Gastroesophageal sphincter (tissue), 4 donors: Measurements from ENCODE around the gene CD177. TPM values are rescaled to one million over a fixed set of nuclear protein-coding genes. Genes with fewer than 3 reads are reported as not detected.

Experiments used
- ATAC-seq: fragments of 150-250 bp; one replicate; pipeline ENCODE4 v1.9.1; 2016; ENCODE audit warnings: mild to moderate bottlenecking, moderate library complexity
- H3K27ac ChIP-seq, 4 donors: fragments of 200-600 bp; sonication (generic) in 3 of 4; 1 replicate in 3 of 4; 2 replicates in 1 of 4; pipeline ENCODE4 v1.5.1; 2016 to 2019
- H3K27me3 ChIP-seq: fragments of 200-600 bp; sonication (generic); one replicate; pipeline ENCODE4 v1.5.1; 2019
- H3K36me3 ChIP-seq, 2 donors: fragments of 200-600 bp; sonication (generic); one replicate each; pipeline ENCODE4 v1.5.1; 2019; ENCODE audit warnings: control low read depth in 1 of 2
- H3K4me1 ChIP-seq, 3 donors: fragments of 200-600 bp; sonication (generic); 1 replicate in 2 of 3; 2 replicates in 1 of 3; pipeline ENCODE4 v1.5.1; 2016 to 2019; ENCODE audit warnings: control low read depth in 2 of 3
- H3K4me3 ChIP-seq, 2 donors: fragments of 200-600 bp; sonication (generic); one replicate each; pipeline ENCODE4 v1.5.1; 2019; ENCODE audit warnings: mild to moderate bottlenecking in 1 of 2, moderate library complexity in 1 of 2
- H3K9me3 ChIP-seq, 3 donors: fragments of 200-600 bp; sonication (generic); one replicate each; pipeline ENCODE4 v1.5.1; 2017 to 2019; ENCODE audit warnings: control low read depth in 2 of 3
- CTCF ChIP-seq, 4 experiments: fragments of 200-600 bp in 2 of 4; fragments of 450-650 bp in 2 of 4; sonication (generic) in 1 of 4; IDR thresholded peaks; one replicate each; pipeline ENCODE4 v1.5.1; 2017 to 2019; ENCODE audit warnings: antibody characterized with exemption in 4 of 4, mild to moderate bottlenecking in 2 of 4, moderate library complexity in 2 of 4
- EP300 ChIP-seq: sonication (generic); formaldehyde crosslinking; IDR thresholded peaks from one replicate; pipeline ENCODE4 v1.6.1; 2017; ENCODE audit warnings: antibody characterized with exemption, mild to moderate bottlenecking
- POLR2A ChIP-seq, 2 donors: fragments of 450-650 bp; IDR thresholded peaks; one replicate each; pipeline ENCODE4 v1.6.1; 2017; ENCODE audit warnings: antibody characterized with exemption in 2 of 2, mild to moderate bottlenecking in 2 of 2, moderate library complexity in 1 of 2
- POLR2AphosphoS5 ChIP-seq: sonication (generic); formaldehyde crosslinking; IDR thresholded peaks from one replicate; pipeline ENCODE4 v1.6.1; 2017; ENCODE audit warnings: antibody characterized with exemption
- WGBS, 2 donors: methylation state at CpG; one replicate each; pipeline ENCODE4 v1.1.5; 2018; ENCODE audit warnings: low coverage in 1 of 2; 5-methylcytosine and 5-hydroxymethylcytosine counted together
- total RNA-seq, 4 donors: library from RNA; depleted of rRNA; stranded (reverse); fragments of >200 nt; gene quantifications; one replicate each; pipeline ENCODE4 v1.1.0, GENCODE V29; 2016

CD177 gene
- total RNA-seq, 4 donors from 2014 or later = 0.15 to 1.8 (median 0.69) TPM

- Histone ChIP-seq H3K4me1 (no peaks in the 10 kb centered on the region), H3K9me3 (no peaks in the 10 kb centered on the region), H3K4me3 (no peak overlapping the region), H3K36me3 (no peaks in the 10 kb centered on the region), H3K27ac (no peak overlapping the region), H3K27me3 (peaks cover 23% of the 10 kb centered on the region)
- ATAC-seq = no peak
- WGBS, 2 donors = 93 to 94% methylated on average over 3 to 6 of the region's 24 CpGs
- TF ChIP-seq POLR2A (IDR thresholded peaks at IDR 0.05) = no peak
- TF ChIP-seq POLR2AphosphoS5 = no peak
- TF ChIP-seq CTCF (IDR thresholded peaks at IDR 0.05) = no peak
- no peak for TF ChIP-seq EP300
These were observed 52.8 kb downstream of the CD177 start for GRCh38 chr19:43406297-43406696.

- no peak for TF ChIP-seq CTCF (IDR thresholded peaks at IDR 0.05)
- no peak for TF ChIP-seq POLR2AphosphoS5
- TF ChIP-seq EP300 = no peak
- TF ChIP-seq POLR2A (IDR thresholded peaks at IDR 0.05) = no peak
- no peak for ATAC-seq
- no peaks in the 10 kb centered on the region for H3K4me1 ChIP-seq
- 75 to 80% methylated on average over 2 to 14 of the region's 22 CpGs for WGBS, 2 donors
- H3K36me3 ChIP-seq = no peaks in the 10 kb centered on the region
- no peak overlapping the region for H3K27ac ChIP-seq
- H3K4me3 ChIP-seq = no peak overlapping the region
- H3K27me3 ChIP-seq = peaks cover 19% of the 10 kb centered on the region
- H3K9me3 ChIP-seq = no peaks in the 10 kb centered on the region
These were observed 54.0 kb downstream of the CD177 start for GRCh38 chr19:43407416-43408005.

- no CpG with 5 or more reads among the region's 34 CpGs for WGBS, 2 donors
- TF ChIP-seq POLR2A (IDR thresholded peaks at IDR 0.05) = no peak
- TF ChIP-seq POLR2AphosphoS5 = no peak
- no peak for TF ChIP-seq EP300
- TF ChIP-seq CTCF (IDR thresholded peaks at IDR 0.05) = no peak
- no peak for ATAC-seq
These were observed 54.6 kb downstream of the CD177 start for GRCh38 chr19:43408043-43408442.

GRCh38 chr19:43409415-43409814, 55.9 kb downstream of the CD177 start:
- Histone ChIP-seq H3K27me3 (peaks cover 19% of the 10 kb centered on the region), H3K4me3 (no peak overlapping the region), H3K27ac (no peak overlapping the region), H3K4me1 (no peaks in the 10 kb centered on the region), H3K36me3 (no peaks in the 10 kb centered on the region), H3K9me3 (no peaks in the 10 kb centered on the region)
- TF ChIP-seq CTCF (IDR thresholded peaks at IDR 0.05) (no peak), EP300 (no peak), POLR2AphosphoS5 (no peak), POLR2A (IDR thresholded peaks at IDR 0.05) (no peak)
- 80 to 86% methylated on average over 1 of the region's 1 CpG for WGBS, 2 donors
- no peak for ATAC-seq

More at GRCh38 chr19:43408043-43408442, 54.6 kb downstream of the CD177 start:
- Histone ChIP-seq H3K4me3 (no peak overlapping the region), H3K27ac (no peak overlapping the region), H3K27me3 (peaks cover 19% of the 10 kb centered on the region), H3K36me3 (no peaks in the 10 kb centered on the region), H3K9me3 (no peaks in the 10 kb centered on the region), H3K4me1 (no peaks in the 10 kb centered on the region)

GRCh38 chr19:43412441-43412840, 59.0 kb downstream of the CD177 start:
- Histone ChIP-seq H3K27me3 (no peaks in the 10 kb centered on the region), H3K4me1 (no peaks in the 10 kb centered on the region), H3K36me3 (no peaks in the 10 kb centered on the region), H3K4me3 (no peak overlapping the region), H3K9me3 (no peaks in the 10 kb centered on the region), H3K27ac (no peak overlapping the region)
- no peak for ATAC-seq
- WGBS, 2 donors = 61 to 73% methylated on average over 6 of the region's 6 CpGs
- TF ChIP-seq POLR2AphosphoS5 = no peak
- TF ChIP-seq POLR2A (IDR thresholded peaks at IDR 0.05) = no peak

Other genes starting within 250 kb of the CD177 start
- gene PSG5, start 167.2 kb upstream of the CD177 start, total RNA-seq = not detected
- under 1 TPM in 1 of 4 donors, not detected in 3; 0.20 TPM for gene PSG4, start 148.0 kb upstream of the CD177 start, total RNA-seq
- not detected for gene PSG9, start 84.2 kb upstream of the CD177 start, total RNA-seq
- gene TEX101, start 61.2 kb downstream of the CD177 start, total RNA-seq = not detected
- gene LYPD3, start 111.9 kb downstream of the CD177 start, total RNA-seq = 1 to 10 TPM in 3 of 4 donors, under 1 TPM in 1; 0.39 to 8.4 (median 2.7) TPM
- 10 to 100 TPM in 3 of 4 donors, 1 to 10 TPM in 1; 8.8 to 38.1 (median 14.9) TPM for gene PHLDB3, start 151.1 kb downstream of the CD177 start, total RNA-seq
- gene ETHE1, start 173.5 kb downstream of the CD177 start, total RNA-seq = 10 to 100 TPM; 33.3 to 55.9 (median 52.3) TPM
- gene ZNF575, start 179.5 kb downstream of the CD177 start, total RNA-seq = 1 to 10 TPM in 1 of 4 donors, under 1 TPM in 1, not detected in 2; 0.66 to 3.3 TPM
- 10 to 100 TPM; 17.9 to 31.0 (median 22.6) TPM for gene XRCC1, start 221.8 kb downstream of the CD177 start, total RNA-seq
- gene PINLYP, start 222.1 kb downstream of the CD177 start, total RNA-seq = 1 to 10 TPM; 2.3 to 9.4 (median 6.7) TPM
- 10 to 100 TPM; 25.5 to 38.5 (median 27.8) TPM for gene IRGQ, start 242.4 kb downstream of the CD177 start, total RNA-seq
- gene ZNF576, start 242.9 kb downstream of the CD177 start, total RNA-seq = 10 to 100 TPM; 10.8 to 19.9 (median 14.2) TPM